Measurements from ENCODE around the gene CCNO. TPM values are rescaled to one million over a fixed set of nuclear protein-coding genes. Genes with fewer than 3 reads are reported as not detected.
A peak's percentile ranks its signal among the peaks of the same experiment; 100 is the strongest.

The CCNO gene, protein sequence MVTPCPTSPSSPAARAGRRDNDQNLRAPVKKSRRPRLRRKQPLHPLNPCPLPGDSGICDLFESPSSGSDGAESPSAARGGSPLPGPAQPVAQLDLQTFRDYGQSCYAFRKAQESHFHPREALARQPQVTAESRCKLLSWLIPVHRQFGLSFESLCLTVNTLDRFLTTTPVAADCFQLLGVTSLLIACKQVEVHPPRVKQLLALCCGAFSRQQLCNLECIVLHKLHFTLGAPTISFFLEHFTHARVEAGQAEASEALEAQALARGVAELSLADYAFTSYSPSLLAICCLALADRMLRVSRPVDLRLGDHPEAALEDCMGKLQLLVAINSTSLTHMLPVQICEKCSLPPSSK
- under 1 TPM in 1 of 5 donors, not detected in 4; 0.20 TPM for total RNA-seq
- not detected for total RNA-seq (2013)
- 0 to 0.29 (median 0) reads per million in 29 experiments for total RNA-seq

DNA sequence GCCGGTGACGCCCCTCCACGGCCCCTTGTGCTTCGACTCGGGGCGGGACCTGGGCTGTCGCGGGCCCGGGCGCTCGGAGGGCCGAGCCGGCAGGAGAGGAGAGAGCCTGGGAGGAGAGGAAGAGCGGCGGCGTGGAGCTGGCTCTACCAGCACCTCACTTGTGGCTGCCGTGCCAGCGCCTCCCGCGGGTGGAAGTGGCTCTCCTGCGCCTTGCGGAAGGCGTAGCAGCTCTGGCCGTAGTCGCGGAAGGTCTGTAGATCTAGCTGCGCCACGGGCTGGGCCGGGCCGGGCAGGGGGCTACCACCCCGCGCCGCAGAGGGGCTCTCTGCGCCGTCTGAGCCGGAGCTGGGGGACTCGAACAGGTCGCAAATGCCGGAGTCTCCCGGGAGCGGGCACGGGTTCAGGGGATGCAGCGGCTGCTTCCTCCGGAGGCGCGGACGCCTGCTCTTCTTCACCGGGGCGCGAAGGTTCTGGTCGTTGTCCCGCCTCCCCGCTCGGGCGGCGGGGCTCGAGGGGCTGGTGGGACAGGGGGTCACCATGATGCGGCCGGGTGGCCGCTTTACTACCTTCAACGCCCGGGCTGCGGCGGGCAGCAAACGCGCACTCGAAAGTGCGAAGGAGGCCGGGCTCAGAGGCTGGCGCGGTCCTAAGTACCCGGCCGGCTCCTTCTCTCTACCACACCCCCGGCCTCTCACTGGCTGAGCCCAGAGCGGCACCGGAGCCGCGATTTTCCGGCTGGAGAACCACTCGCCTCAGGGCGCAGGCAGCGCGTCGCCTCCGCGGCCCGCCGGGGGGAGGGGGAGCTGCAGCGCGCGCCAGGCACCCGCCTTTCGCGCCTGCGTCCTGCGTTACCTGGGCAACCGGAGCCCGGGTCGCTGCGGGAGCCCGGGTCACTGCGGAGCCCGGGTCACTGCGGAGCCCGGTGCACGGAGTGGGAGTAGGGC lies at the start of gene CCNO:
Gene CCNO, minus strand, starts transcription at position 624 of the 944 bp plus-strand sequence. Its CDS starts 85 bp downstream, at position 539.
- ATAC-seq (replicated peaks in 1 of 4) (peak; percentile 69 to 79 (median 72)), DNase-seq (peak in 29 of 35 experiments; percentile 24 to 70 (median 45))
- Mint-ChIP-seq H3K27me3 (peaks cover 62 to 77% of the 10 kb centered on the region in 2 donors), H3K4me3 (peak within 1 kb of the TSS; percentile 81 to 97 (median 82)), H3K9me3 (no peaks in the 10 kb centered on the region), H3K4me1 (peaks cover 21 to 32% (median 32%) of the 10 kb centered on the region in 3 donors), H3K27ac (no peak within 1 kb of the TSS), H3K36me3 (no peaks in the 10 kb centered on the region)
- ChIA-PET POLR2A (no interaction called here), CTCF (interaction anchor here in 1 of 2 donors (1.1 to 1.5 kb wide), 2 partner anchors 13 to 61 kb away, joined by 3 read pairs; no protein-coding TSS in a partner anchor)
- no peaks in the 10 kb centered on the region for H3K9me3 ChIP-seq
- under 1% methylated on average over 106 of the region's 106 CpGs for WGBS (ENCODE audit: insufficient coverage)
- H3K27me3 ChIP-seq (replicated peaks in 1 of 2; ENCODE audit: control insufficient read depth in 2 of 2, extremely low read depth in 1 of 2, insufficient read depth in 2 of 2, low read length in 1 of 2): peaks cover 35 to 82% of the 10 kb centered on the region in 2 experiments
- peaks cover 16 to 39% of the 10 kb centered on the region in 2 experiments for H3K4me1 ChIP-seq (ENCODE audit: control insufficient read depth in 1 of 2, extremely low read depth in 1 of 2, insufficient read depth in 2 of 2, low read length in 2 of 2)
- H3K36me3 ChIP-seq (ENCODE audit: control insufficient read depth in 2 of 2, extremely low read depth in 1 of 2, insufficient read depth in 1 of 2, low read length in 1 of 2): no peaks in the 10 kb centered on the region
- no peak within 1 kb of the TSS for H3K27ac ChIP-seq (ENCODE audit: low read length)
- peak within 1 kb of the TSS; percentile 56 to 88 for H3K4me3 ChIP-seq (ENCODE audit: control insufficient read depth in 1 of 2, extremely low read depth in 1 of 2, low read length in 1 of 2)

DNA sequence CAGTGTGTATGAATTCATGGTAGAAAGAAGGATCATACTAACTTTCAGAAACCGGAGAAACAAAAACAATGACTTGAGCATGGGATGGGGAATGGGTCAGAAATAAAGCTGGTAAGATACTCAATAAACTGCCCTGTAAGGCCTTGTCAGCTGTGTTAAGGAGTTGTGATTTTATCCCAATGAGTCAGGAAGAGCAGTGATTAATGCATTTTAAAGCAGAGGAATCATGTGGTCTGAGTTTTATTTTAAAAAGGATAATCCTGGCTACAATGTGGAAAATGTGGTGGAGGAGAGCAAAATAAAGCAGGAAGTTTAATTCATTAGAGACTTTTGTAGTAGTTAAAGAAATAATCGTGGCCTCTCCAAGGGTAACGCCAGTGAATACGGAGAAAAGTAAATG lies 45.4 kb upstream of the CCNO start:
- POLR2A ChIA-PET: no interaction called here
- Histone ChIP-seq H3K4me1 (ENCODE audit: control insufficient read depth in 1 of 2, extremely low read depth in 1 of 2, insufficient read depth in 2 of 2, low read length in 2 of 2) (no peaks in the 10 kb centered on the region), H3K9me3 (no peaks in the 10 kb centered on the region), H3K27me3 (replicated peaks in 1 of 2; ENCODE audit: control insufficient read depth in 2 of 2, extremely low read depth in 1 of 2, insufficient read depth in 2 of 2, low read length in 1 of 2) (no peaks in the 10 kb centered on the region), H3K27ac (ENCODE audit: low read length) (no peak overlapping the region), H3K4me3 (ENCODE audit: control insufficient read depth in 1 of 2, extremely low read depth in 1 of 2, low read length in 1 of 2) (no peak overlapping the region), H3K36me3 (ENCODE audit: control insufficient read depth in 2 of 2, extremely low read depth in 1 of 2, insufficient read depth in 1 of 2, low read length in 1 of 2) (peaks cover 0 to 77% of the 10 kb centered on the region in 2 donors)
- Mint-ChIP-seq H3K4me3 (no peak overlapping the region), H3K36me3 (peaks cover 61% of the 10 kb centered on the region), H3K27me3 (no peaks in the 10 kb centered on the region), H3K9me3 (no peaks in the 10 kb centered on the region), H3K4me1 (no peaks in the 10 kb centered on the region), H3K27ac (no peak overlapping the region)
- CTCF ChIA-PET: interaction anchor here in 1 of 2 donors (0.7 kb wide), 1 partner anchor 28 kb away, joined by 5 read pairs; no protein-coding TSS in a partner anchor
- DNase-seq (no peak), ATAC-seq (replicated peaks in 1 of 4) (no peak)
- WGBS (ENCODE audit: insufficient coverage): 79% methylated on average over 2 of the region's 4 CpGs

DNA sequence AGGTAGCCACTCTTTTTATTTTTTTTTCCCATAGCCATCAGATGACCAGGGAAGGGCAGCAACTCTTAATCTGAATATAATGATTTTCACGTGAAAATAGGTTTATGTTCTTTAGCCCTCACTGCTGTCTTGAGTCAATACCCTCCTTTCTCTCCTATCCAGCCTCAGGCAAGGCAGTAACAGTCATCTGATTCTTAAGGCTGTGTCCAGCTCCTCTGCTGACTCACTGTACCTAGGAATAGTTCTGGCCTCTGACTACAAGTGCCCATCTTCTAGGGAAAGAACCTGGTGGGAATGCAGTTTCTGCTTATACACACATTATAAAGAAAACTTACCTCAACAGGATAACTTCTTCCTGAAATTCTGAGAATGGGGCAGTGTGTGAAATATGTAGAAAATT lies 43.4 kb upstream of the CCNO start:
- peaks cover 0 to 77% of the 10 kb centered on the region in 2 donors for H3K36me3 ChIP-seq (ENCODE audit: control insufficient read depth in 2 of 2, extremely low read depth in 1 of 2, insufficient read depth in 1 of 2, low read length in 1 of 2)
- no CpG with 5 or more reads among the region's 1 CpG for WGBS (ENCODE audit: insufficient coverage)
- CTCF ChIA-PET: no interaction called here
- ATAC-seq (replicated peaks in 1 of 4) (no peak), DNase-seq (no peak)
- POLR2A ChIA-PET: no interaction called here
- H3K4me1 Mint-ChIP-seq: no peaks in the 10 kb centered on the region
- H3K4me1 ChIP-seq (ENCODE audit: control insufficient read depth in 1 of 2, extremely low read depth in 1 of 2, insufficient read depth in 2 of 2, low read length in 2 of 2): no peaks in the 10 kb centered on the region
- no peaks in the 10 kb centered on the region for H3K9me3 ChIP-seq
- no peaks in the 10 kb centered on the region for H3K27me3 ChIP-seq (replicated peaks in 1 of 2; ENCODE audit: control insufficient read depth in 2 of 2, extremely low read depth in 1 of 2, insufficient read depth in 2 of 2, low read length in 1 of 2)
- H3K36me3 Mint-ChIP-seq: peaks cover 56% of the 10 kb centered on the region
- no peak overlapping the region for H3K4me3 ChIP-seq (ENCODE audit: control insufficient read depth in 1 of 2, extremely low read depth in 1 of 2, low read length in 1 of 2)
- H3K4me3 Mint-ChIP-seq: no peak overlapping the region
- no peak overlapping the region for H3K27ac Mint-ChIP-seq
- H3K27me3 Mint-ChIP-seq: no peaks in the 10 kb centered on the region
- H3K27ac ChIP-seq (ENCODE audit: low read length): no peak overlapping the region
- no peaks in the 10 kb centered on the region for H3K9me3 Mint-ChIP-seq

DNA sequence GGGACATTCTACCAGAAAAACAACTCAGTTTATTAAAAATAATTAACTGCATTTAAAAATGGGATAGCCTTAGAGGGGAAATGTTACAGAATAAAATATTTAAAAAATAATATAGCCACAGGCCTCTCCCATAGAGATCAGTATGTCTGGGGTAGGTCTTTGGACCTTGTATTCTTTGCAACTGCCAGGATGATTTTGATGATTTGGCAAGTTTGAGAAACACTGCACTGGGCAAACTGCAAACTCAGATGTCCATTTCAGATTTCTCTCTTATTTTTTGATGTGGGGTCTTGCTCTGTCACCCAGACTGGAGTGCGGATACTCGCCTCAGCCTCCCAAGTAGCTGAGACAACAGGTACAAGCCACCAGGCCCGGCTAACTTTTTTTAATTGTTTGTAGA lies 24.9 kb upstream of the CCNO start:
- Mint-ChIP-seq H3K27ac (no peak overlapping the region), H3K4me3 (no peak overlapping the region), H3K4me1 (no peaks in the 10 kb centered on the region), H3K27me3 (no peaks in the 10 kb centered on the region), H3K9me3 (no peaks in the 10 kb centered on the region), H3K36me3 (peaks cover 51% of the 10 kb centered on the region)
- peaks cover 0 to 51% of the 10 kb centered on the region in 2 donors for H3K36me3 ChIP-seq (ENCODE audit: control insufficient read depth in 2 of 2, extremely low read depth in 1 of 2, insufficient read depth in 1 of 2, low read length in 1 of 2)
- ATAC-seq (replicated peaks in 1 of 4) (no peak), DNase-seq (no peak)
- no peak overlapping the region for H3K27ac ChIP-seq (ENCODE audit: low read length)
- POLR2A ChIA-PET: interaction anchor here in 1 of 2 donors (0.5 kb wide), 1 partner anchor 61 kb away, joined by 3 read pairs; no protein-coding TSS in a partner anchor
- CTCF ChIA-PET: no interaction called here
- no peaks in the 10 kb centered on the region for H3K9me3 ChIP-seq
- no peak overlapping the region for H3K4me3 ChIP-seq (ENCODE audit: control insufficient read depth in 1 of 2, extremely low read depth in 1 of 2, low read length in 1 of 2)
- WGBS (ENCODE audit: insufficient coverage): no CpG with 5 or more reads among the region's 3 CpGs
- no peaks in the 10 kb centered on the region for H3K4me1 ChIP-seq (ENCODE audit: control insufficient read depth in 1 of 2, extremely low read depth in 1 of 2, insufficient read depth in 2 of 2, low read length in 2 of 2)
- H3K27me3 ChIP-seq (replicated peaks in 1 of 2; ENCODE audit: control insufficient read depth in 2 of 2, extremely low read depth in 1 of 2, insufficient read depth in 2 of 2, low read length in 1 of 2): no peaks in the 10 kb centered on the region

- ChIA-PET CTCF (no interaction called here), POLR2A (interaction anchor here in 1 of 2 donors (0.6 kb wide), 1 partner anchor 116 kb away, joined by 3 read pairs; no protein-coding TSS in a partner anchor)
- Histone ChIP-seq H3K27me3 (replicated peaks in 1 of 2; ENCODE audit: control insufficient read depth in 2 of 2, extremely low read depth in 1 of 2, insufficient read depth in 2 of 2, low read length in 1 of 2) (no peaks in the 10 kb centered on the region), H3K4me3 (ENCODE audit: control insufficient read depth in 1 of 2, extremely low read depth in 1 of 2, low read length in 1 of 2) (no peak overlapping the region), H3K9me3 (no peaks in the 10 kb centered on the region), H3K36me3 (ENCODE audit: control insufficient read depth in 2 of 2, extremely low read depth in 1 of 2, insufficient read depth in 1 of 2, low read length in 1 of 2) (peaks cover 0 to 32% of the 10 kb centered on the region in 2 donors), H3K27ac (ENCODE audit: low read length) (no peak overlapping the region), H3K4me1 (ENCODE audit: control insufficient read depth in 1 of 2, extremely low read depth in 1 of 2, insufficient read depth in 2 of 2, low read length in 2 of 2) (no peaks in the 10 kb centered on the region)
- ATAC-seq (replicated peaks in 1 of 4) (no peak), DNase-seq (no peak)
- Mint-ChIP-seq H3K27ac (no peak overlapping the region), H3K36me3 (peaks cover 29% of the 10 kb centered on the region), H3K9me3 (no peaks in the 10 kb centered on the region), H3K4me1 (no peaks in the 10 kb centered on the region), H3K4me3 (no peak overlapping the region), H3K27me3 (no peaks in the 10 kb centered on the region)
- WGBS (ENCODE audit: insufficient coverage): no CpG with 5 or more reads among the region's 4 CpGs
Observed at GRCh38 chr5:55254802-55255201, 21.4 kb upstream of the CCNO start.

GRCh38 chr5:55250064-55250463 lies 16.7 kb upstream of the CCNO start:
- peaks cover 0 to under 1% of the 10 kb centered on the region in 2 donors for H3K36me3 ChIP-seq (ENCODE audit: control insufficient read depth in 2 of 2, extremely low read depth in 1 of 2, insufficient read depth in 1 of 2, low read length in 1 of 2)
- ChIA-PET POLR2A (no interaction called here), CTCF (no interaction called here)
- peaks cover 0 to 2% of the 10 kb centered on the region in 2 donors for H3K27me3 Mint-ChIP-seq
- H3K4me3 Mint-ChIP-seq: no peak overlapping the region
- peaks cover 0 to 16% (median 6%) of the 10 kb centered on the region in 3 donors for H3K9me3 Mint-ChIP-seq
- H3K4me1 ChIP-seq (ENCODE audit: control insufficient read depth in 1 of 2, extremely low read depth in 1 of 2, insufficient read depth in 2 of 2, low read length in 2 of 2): no peaks in the 10 kb centered on the region
- H3K4me1 Mint-ChIP-seq: no peaks in the 10 kb centered on the region
- peaks cover 0 to 3% of the 10 kb centered on the region in 2 experiments for H3K27me3 ChIP-seq (replicated peaks in 1 of 2; ENCODE audit: control insufficient read depth in 2 of 2, extremely low read depth in 1 of 2, insufficient read depth in 2 of 2, low read length in 1 of 2)
- DNase-seq (no peak), ATAC-seq (replicated peaks in 1 of 4) (no peak)
- H3K9me3 ChIP-seq: peaks cover 3% of the 10 kb centered on the region
- H3K27ac Mint-ChIP-seq: no peak overlapping the region
- H3K27ac ChIP-seq (ENCODE audit: low read length): no peak overlapping the region
- peaks cover 12% of the 10 kb centered on the region for H3K36me3 Mint-ChIP-seq
- no CpG with 5 or more reads among the region's 1 CpG for WGBS (ENCODE audit: insufficient coverage)
- H3K4me3 ChIP-seq (ENCODE audit: control insufficient read depth in 1 of 2, extremely low read depth in 1 of 2, low read length in 1 of 2): no peak overlapping the region

Data from T-cell (primary cell).